Keratinocyte (primary cell): ENCODE results near the gene CSMD2. TPM values are rescaled to one million over a fixed set of nuclear protein-coding genes. Genes with fewer than 3 reads are reported as not detected.

ENCODE experiments used
- DNase-seq: peaks from one replicate; pipeline ENCODE4 v3.0.0-alpha.2; 2011; ENCODE audit warnings: low read depth, missing footprints, low spot score
- FAIRE-seq: peaks from 2 replicates; lab custom pipeline; 2011; peaks lifted over from hg19 to GRCh38; lab: Jason Lieb, UNC
- H2AFZ ChIP-seq: 2 replicates; pipeline ENCODE4 v1.6.0; 2012; ENCODE audit warnings: low read length, control low read depth, inconsistent platforms; ENCODE audit not compliant: control insufficient read depth
- H3K27ac ChIP-seq: 2 replicates; pipeline ENCODE4 v1.5.1; 2011; ENCODE audit warnings: low read length; ENCODE audit not compliant: control insufficient read depth, insufficient read depth
- H3K27me3 ChIP-seq: 3 replicates; pipeline ENCODE4 v1.6.0; 2011; ENCODE audit warnings: low read length; ENCODE audit not compliant: control insufficient read depth, insufficient read depth; ENCODE audit errors: extremely low read depth
- H3K36me3 ChIP-seq, 2 experiments: 2 replicates in 1 of 2; 3 replicates in 1 of 2; pipeline ENCODE4 v1.5.1; 2011; ENCODE audit warnings: low read length in 2 of 2, mild to moderate bottlenecking in 1 of 2; ENCODE audit not compliant: control insufficient read depth in 2 of 2, insufficient read depth in 2 of 2; ENCODE audit errors: extremely low read depth in 1 of 2
- H3K4me1 ChIP-seq: 3 replicates; pipeline ENCODE4 v1.5.1; 2011; ENCODE audit warnings: low read length; ENCODE audit not compliant: control insufficient read depth, insufficient read depth; ENCODE audit errors: extremely low read depth
- H3K4me2 ChIP-seq: 3 replicates; pipeline ENCODE4 v1.6.0; 2011; ENCODE audit warnings: low read depth, low read length; ENCODE audit not compliant: control insufficient read depth, insufficient read depth; ENCODE audit errors: extremely low read depth
- H3K4me3 ChIP-seq, 3 experiments: fragments of 200-600 bp in 1 of 3; sonication (generic) in 1 of 3; 2 replicates in 2 of 3; 3 replicates in 1 of 3; pipeline ENCODE4 v1.5.1; 2011 to 2016; ENCODE audit warnings: low read length in 3 of 3, mild to moderate bottlenecking in 3 of 3, control low read depth in 2 of 3, inconsistent platforms in 1 of 3, low read depth in 1 of 3, mixed read lengths in 1 of 3, mixed run types in 1 of 3, moderate library complexity in 1 of 3; ENCODE audit not compliant: control insufficient read depth in 2 of 3, insufficient read depth in 2 of 3; ENCODE audit errors: extremely low read depth in 1 of 3
- H3K79me2 ChIP-seq: 2 replicates; pipeline ENCODE4 v1.6.0; 2012; ENCODE audit warnings: low read length; ENCODE audit not compliant: control insufficient read depth, insufficient read depth
- H3K9ac ChIP-seq: 3 replicates; pipeline ENCODE4 v1.6.0; 2011; ENCODE audit warnings: low read length; ENCODE audit not compliant: control insufficient read depth, insufficient read depth; ENCODE audit errors: extremely low read depth
- H3K9me1 ChIP-seq: 3 replicates; pipeline ENCODE4 v1.6.0; 2011; ENCODE audit warnings: low read length; ENCODE audit not compliant: control insufficient read depth, insufficient read depth; ENCODE audit errors: extremely low read depth
- H3K9me3 ChIP-seq: 2 replicates; pipeline ENCODE4 v1.5.1; 2012; ENCODE audit warnings: low read depth, low read length; ENCODE audit not compliant: control insufficient read depth
- H4K20me1 ChIP-seq: 3 replicates; pipeline ENCODE4 v1.6.0; 2011; ENCODE audit warnings: low read length; ENCODE audit not compliant: control insufficient read depth, insufficient read depth; ENCODE audit errors: extremely low read depth
- CTCF ChIP-seq, 3 experiments: IDR thresholded peaks in 1 of 3; conservative IDR thresholded peaks in 1 of 3; optimal IDR thresholded peaks in 1 of 3; 2 replicates in 2 of 3; 3 replicates in 1 of 3; pipeline versions ENCODE3 to v1.5.1; 2011; ENCODE audit warnings: low read length in 3 of 3, mild to moderate bottlenecking in 3 of 3, moderate library complexity in 2 of 3, control low read depth in 1 of 3, inconsistent platforms in 1 of 3; ENCODE audit not compliant: insufficient read depth in 2 of 3; ENCODE audit errors: extremely low read depth in 1 of 3
- EZH2 ChIP-seq: IDR thresholded peaks from one replicate; pipeline ENCODE4 v1.6.1; 2012; ENCODE audit warnings: inconsistent platforms, mild to moderate bottlenecking, low read length, moderate library complexity
- dilution Hi-C: fragments of 300-500 bp; cut with MboI; formaldehyde crosslinking; loops from one replicate; pipeline ENCODE4 v1.7.0; 2020; ENCODE audit warnings: low sequenced_read_pairs; ENCODE audit not compliant: extremely low pct_ligation_motif_present
- polyA plus RNA-seq, 5 experiments: library from polyadenylated mRNA; depleted of rRNA in 3 of 5; stranded (reverse) in 3 of 5; stranded (forward) in 1 of 5; unstranded in 1 of 5; fragments of >200 nt; gene quantifications; 1 replicate in 1 of 5; 2 replicates in 3 of 5; 3 replicates in 1 of 5; pipeline versions ENCODE4 v1.2.1 to v1.2.3, GENCODE V29; 2011 to 2012; ENCODE audit warnings: missing spikeins in 2 of 5, low read depth in 1 of 5, low replicate concordance in 1 of 5

Gene CSMD2
- polyA plus RNA-seq, 1 donor (not counting 4 experiments of a cell fraction or from before 2014, with no cell fraction given) = 2.0 TPM

- Histone ChIP-seq H3K9ac (no peak overlapping the region), H4K20me1 (no peaks in the 10 kb centered on the region), H3K27ac (no peak overlapping the region), H3K27me3 (no peaks in the 10 kb centered on the region), H3K9me1 (no peaks in the 10 kb centered on the region), H3K9me3 (no peaks in the 10 kb centered on the region), H3K4me3 (no peak overlapping the region), H3K4me2 (no peak overlapping the region), H3K4me1 (no peaks in the 10 kb centered on the region), H2AFZ (no peak overlapping the region), H3K79me2 (no peaks in the 10 kb centered on the region), H3K36me3 (no peaks in the 10 kb centered on the region)
- DNase-seq (no peak), FAIRE-seq (no peak)
- TF ChIP-seq EZH2 (no peak), CTCF (optimal IDR thresholded peaks at IDR 0.05 in 1 of 3, IDR thresholded peaks at IDR 0.05 in 1 of 3, conservative IDR thresholded peaks at IDR 0.05 in 1 of 3; ENCODE audit: extremely low read depth in 1 of 3, insufficient read depth in 2 of 3, low read length in 3 of 3) (no peak)
- dilution Hi-C loops = no loop called here
Measured at GRCh38 chr1:33561576-33561975, 603.5 kb downstream of the CSMD2 start.

GRCh38 chr1:33560680-33561079, 604.4 kb downstream of the CSMD2 start:
- DNase-seq (no peak), FAIRE-seq (no peak)
- no peak overlapping the region for H2AFZ ChIP-seq
- H4K20me1 ChIP-seq = no peaks in the 10 kb centered on the region
- no peaks in the 10 kb centered on the region for H3K27me3 ChIP-seq
- H3K9ac ChIP-seq = no peak overlapping the region
- no peaks in the 10 kb centered on the region for H3K4me1 ChIP-seq
- H3K4me2 ChIP-seq = no peak overlapping the region
- H3K27ac ChIP-seq = no peak overlapping the region
- no peaks in the 10 kb centered on the region for H3K9me3 ChIP-seq
- TF ChIP-seq EZH2 (no peak), CTCF (optimal IDR thresholded peaks at IDR 0.05 in 1 of 3, IDR thresholded peaks at IDR 0.05 in 1 of 3, conservative IDR thresholded peaks at IDR 0.05 in 1 of 3; ENCODE audit: extremely low read depth in 1 of 3, insufficient read depth in 2 of 3, low read length in 3 of 3) (no peak)
- no peaks in the 10 kb centered on the region for H3K9me1 ChIP-seq
- no peaks in the 10 kb centered on the region for H3K36me3 ChIP-seq
- H3K79me2 ChIP-seq = no peaks in the 10 kb centered on the region
- no peak overlapping the region for H3K4me3 ChIP-seq
- dilution Hi-C loops = no loop called here
